Measurements from ENCODE around the gene DHDH. TPM values are rescaled to one million over a fixed set of nuclear protein-coding genes. Genes with fewer than 3 reads are reported as not detected.

Gene DHDH
- total and polyA plus RNA-seq, 2 of the 13 experiments (the other 11 are each of a cell fraction or from before 2014, with no cell fraction given), result 0.13 to 0.91 TPM

GRCh38 chr19:48899781-48900476 is 33.6 kb upstream of the DHDH start, which contains the start of gene NUCB1 (continued):
- TF ChIP-seq HES4 (CRISPR knock-in tag; IDR thresholded peaks at IDR 0.05; ENCODE audit: borderline replicate concordance) (0 out of 2 replicates have a peak, but pooled peaks have one; percentile 26), MAZ (IDR thresholded peaks at IDR 0.05; ENCODE audit: borderline replicate concordance, low read depth, low read length) (no peak), MAZ (CRISPR knock-in tag; IDR thresholded peaks at IDR 0.05; ENCODE audit: low read depth) (peak; percentile 45; the same call in 1 of the 2 replicates), KLF15 (CRISPR knock-in tag; IDR thresholded peaks at IDR 0.05; ENCODE audit: borderline replicate concordance) (peak; percentile 62; the same call in 1 of the 2 replicates), PHF5A (CRISPR knock-in tag; IDR thresholded peaks at IDR 0.05; ENCODE audit: low read depth, unreplicated experiment) (peak; percentile 41), ZNF143 (CRISPR knock-in tag; IDR thresholded peaks at IDR 0.05) (peak; percentile 96), AKNA (CRISPR knock-in tag; IDR thresholded peaks at IDR 0.05; ENCODE audit: borderline replicate concordance) (0 out of 2 replicates have a peak, but pooled peaks have one; percentile 50), ZNF749 (CRISPR knock-in tag; IDR thresholded peaks at IDR 0.05; ENCODE audit: borderline replicate concordance) (no peak), ZNF343 (CRISPR knock-in tag; IDR thresholded peaks at IDR 0.05) (0 out of 2 replicates have a peak, but pooled peaks have one; percentile 54), ZNF557 (CRISPR knock-in tag; IDR thresholded peaks at IDR 0.05) (peak; percentile 66), ZNF367 (CRISPR knock-in tag; IDR thresholded peaks at IDR 0.05; ENCODE audit: borderline replicate concordance) (no peak), ZNF101 (CRISPR knock-in tag; IDR thresholded peaks at IDR 0.05; ENCODE audit: borderline replicate concordance, low read depth) (no peak), BCL6 (CRISPR knock-in tag; IDR thresholded peaks at IDR 0.05) (peak; percentile 71), TCF7 (IDR thresholded peaks at IDR 0.05; ENCODE audit: low read depth) (no peak), ATF5 (CRISPR knock-in tag; IDR thresholded peaks at IDR 0.05; ENCODE audit: low read depth) (no peak), ZHX2 (IDR thresholded peaks at IDR 0.05; ENCODE audit: low read depth) (peak; percentile 51; the same call in 1 of the 2 replicates), ZHX2 (CRISPR knock-in tag; IDR thresholded peaks at IDR 0.05; ENCODE audit: borderline replicate concordance) (no peak), ZFAT (CRISPR knock-in tag; conservative IDR thresholded peaks at IDR 0.05) (0 out of 2 replicates have a peak, but pooled peaks have one; percentile 59)
